ENCODE data around the gene DNMT3A.

DNMT3A gene

GRCh38 chr2:25323610-25324189 lies 18.0 kb downstream of the DNMT3A start:
- no peak for DNase-seq

- DNase-seq = peak; percentile 80
Observed at GRCh38 chr2:25323042-25323514, 18.6 kb downstream of the DNMT3A start.

GRCh38 chr2:25322312-25322711 lies 19.4 kb downstream of the DNMT3A start:
- peak; percentile 72 for DNase-seq

- DNase-seq = no peak
Observed at GRCh38 chr2:25320077-25320476, 21.6 kb downstream of the DNMT3A start.

- no peak for DNase-seq
Observed at GRCh38 chr2:25316101-25316500, 25.6 kb downstream of the DNMT3A start.

GRCh38 chr2:25315316-25315680 lies 26.4 kb downstream of the DNMT3A start:
- DNase-seq = peak; percentile 62

- peak; percentile 94 for DNase-seq
Observed at GRCh38 chr2:25314514-25315315, 27.0 kb downstream of the DNMT3A start.

- no peak for DNase-seq
Observed at GRCh38 chr2:25313711-25314513, 27.8 kb downstream of the DNMT3A start.

GRCh38 chr2:25312958-25313710 lies 28.6 kb downstream of the DNMT3A start:
- peak; percentile 79 for DNase-seq

GRCh38 chr2:25311865-25312575 lies 29.7 kb downstream of the DNMT3A start:
- no peak for DNase-seq

GRCh38 chr2:25310965-25311864 lies 30.5 kb downstream of the DNMT3A start:
- DNase-seq = no peak

- no peak for DNase-seq
Observed at GRCh38 chr2:25310709-25310964, 31.1 kb downstream of the DNMT3A start.

GRCh38 chr2:25309402-25309801 lies 32.3 kb downstream of the DNMT3A start:
- peak; percentile 83 for DNase-seq

- no peak for DNase-seq
Observed at GRCh38 chr2:25308599-25308998, 33.1 kb downstream of the DNMT3A start.

GRCh38 chr2:25307949-25308557 lies 33.7 kb downstream of the DNMT3A start:
- no peak for DNase-seq

- no peak for DNase-seq
Observed at GRCh38 chr2:25306777-25307368, 34.9 kb downstream of the DNMT3A start.

- DNase-seq = no peak
Observed at GRCh38 chr2:25305775-25306174, 36.0 kb downstream of the DNMT3A start.

- DNase-seq = no peak
Observed at GRCh38 chr2:25304826-25305596, 36.7 kb downstream of the DNMT3A start.

GRCh38 chr2:25304321-25304720 lies 37.4 kb downstream of the DNMT3A start:
- no peak for DNase-seq
